NCI-H146 (cell line): ENCODE data around the gene OR1M1.
"Not testable (repeated sequence)": the region's sequence is repeated elsewhere in the genome, so short reads cannot be mapped to it uniquely, and the experiment has no call there.

ENCODE experiments used
- DNase-seq: peaks from one replicate; lab custom pipeline; 2025; lab: John Stamatoyannopoulos, UW

OR1M1 gene, protein sequence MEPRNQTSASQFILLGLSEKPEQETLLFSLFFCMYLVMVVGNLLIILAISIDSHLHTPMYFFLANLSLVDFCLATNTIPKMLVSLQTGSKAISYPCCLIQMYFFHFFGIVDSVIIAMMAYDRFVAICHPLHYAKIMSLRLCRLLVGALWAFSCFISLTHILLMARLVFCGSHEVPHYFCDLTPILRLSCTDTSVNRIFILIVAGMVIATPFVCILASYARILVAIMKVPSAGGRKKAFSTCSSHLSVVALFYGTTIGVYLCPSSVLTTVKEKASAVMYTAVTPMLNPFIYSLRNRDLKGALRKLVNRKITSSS

DNA sequence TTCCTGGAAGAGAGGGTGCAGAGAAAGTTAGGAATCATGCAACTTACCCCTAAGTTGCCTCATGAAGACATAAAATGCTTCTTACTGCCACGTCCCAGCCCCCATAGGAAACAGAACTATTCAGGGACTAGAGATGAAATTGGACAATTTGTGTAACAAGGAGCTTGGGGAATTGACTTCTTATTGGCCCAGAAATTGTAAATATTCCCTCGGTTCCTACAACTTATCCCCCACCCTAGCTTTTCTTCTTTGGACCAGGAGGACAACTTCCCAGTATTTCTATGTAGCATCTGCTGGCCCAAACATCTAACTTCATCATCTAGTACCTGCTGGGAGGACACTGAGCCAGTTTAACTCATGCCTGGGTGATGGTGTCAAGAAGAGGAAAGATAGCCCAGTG lies at the start of gene OR1M1:
Gene OR1M1 (plus strand): TSS at position 301 of the 400 bp plus-strand sequence. CDS start 6,184 bp downstream, outside the sequence.
- no peak for DNase-seq

DNA sequence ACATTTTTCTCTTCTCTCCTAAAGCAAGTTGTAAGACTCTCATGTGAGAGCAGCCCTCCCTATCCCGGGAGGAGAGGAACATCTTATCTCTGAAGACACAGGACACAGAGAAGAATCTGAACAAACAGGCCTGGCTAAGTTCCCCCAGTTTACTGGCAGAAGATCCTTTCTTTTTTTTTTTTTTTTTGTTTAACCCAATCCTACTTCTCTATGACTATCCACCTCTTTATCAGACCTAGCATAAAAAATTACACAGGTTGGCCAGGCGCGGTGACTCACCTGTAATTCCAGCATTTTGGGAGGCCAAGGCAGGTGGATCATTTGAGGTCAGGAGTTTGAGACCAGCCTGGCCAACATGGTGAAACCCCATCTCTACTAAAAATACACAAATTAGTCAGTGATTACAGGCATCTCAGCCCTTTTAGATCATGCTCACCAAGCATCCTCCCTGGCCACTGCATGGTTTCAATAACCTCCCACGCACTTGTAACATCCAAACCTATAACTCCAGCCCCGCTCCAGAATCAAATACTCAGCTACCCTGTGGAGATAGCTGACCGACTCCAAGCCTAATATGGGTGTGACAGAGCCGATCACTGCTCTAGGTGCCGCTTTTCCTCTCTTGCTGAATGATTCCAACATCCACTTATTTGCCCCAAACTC lies 49.3 kb upstream of the OR1M1 start:
- no peak for DNase-seq

DNA sequence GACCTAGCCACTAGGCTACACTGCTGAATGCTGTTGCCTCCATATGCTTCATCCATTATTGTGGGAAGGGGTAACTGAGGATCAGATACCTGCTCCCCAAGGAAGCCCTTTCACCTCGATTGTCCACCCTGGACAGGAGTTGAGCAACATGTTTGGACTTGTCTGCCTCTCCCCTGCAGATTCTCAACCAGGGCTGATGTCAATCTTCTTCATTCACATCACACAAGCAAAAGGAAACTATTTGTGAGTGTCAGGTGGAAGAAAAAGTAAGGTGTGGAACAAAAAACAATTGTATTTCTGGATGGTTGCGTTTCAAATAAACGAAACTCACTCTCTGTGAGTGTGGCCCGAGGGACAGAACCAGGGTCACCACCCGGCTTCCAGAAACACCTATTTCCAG lies 47.1 kb upstream of the OR1M1 start:
- no peak for DNase-seq

DNA sequence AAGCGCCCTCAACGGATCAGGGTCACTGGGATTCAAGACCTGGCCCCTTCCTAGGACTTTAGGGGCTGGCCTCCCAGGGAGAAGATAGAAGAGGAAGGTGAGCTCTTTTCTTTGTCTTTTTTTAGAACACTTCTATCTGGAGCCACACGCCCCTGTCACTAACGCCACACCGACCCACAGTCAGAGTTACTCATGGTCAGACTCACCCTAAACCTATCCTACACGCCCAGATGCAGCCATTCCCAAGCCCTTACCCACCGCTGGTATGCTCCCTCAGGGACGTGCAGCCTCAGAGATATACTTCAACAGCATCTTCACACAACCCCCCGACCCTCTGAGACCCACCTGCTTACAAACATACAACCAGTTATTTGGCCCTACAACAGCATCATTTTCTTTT lies 46.7 kb upstream of the OR1M1 start:
- no peak for DNase-seq

DNA sequence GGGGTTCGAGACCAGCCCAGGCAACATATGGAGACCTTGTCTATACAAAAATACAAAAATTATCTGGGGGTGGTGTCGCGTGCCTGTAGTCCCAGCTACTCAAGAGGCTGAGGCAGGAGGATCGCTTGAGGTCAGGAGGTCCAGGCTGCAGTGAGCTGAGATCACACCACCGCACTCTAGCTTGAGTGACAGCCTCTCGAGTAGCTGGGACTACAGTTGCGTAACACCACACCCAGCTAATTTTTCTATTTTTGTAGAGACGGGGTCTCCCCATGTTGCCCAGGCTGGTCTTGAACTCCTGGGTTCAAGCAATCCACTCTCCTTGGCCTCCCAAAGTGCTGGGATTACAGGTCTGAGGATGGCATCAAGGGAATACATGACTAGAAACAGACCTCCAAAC lies 45.8 kb upstream of the OR1M1 start:
- DNase-seq = no peak

DNA sequence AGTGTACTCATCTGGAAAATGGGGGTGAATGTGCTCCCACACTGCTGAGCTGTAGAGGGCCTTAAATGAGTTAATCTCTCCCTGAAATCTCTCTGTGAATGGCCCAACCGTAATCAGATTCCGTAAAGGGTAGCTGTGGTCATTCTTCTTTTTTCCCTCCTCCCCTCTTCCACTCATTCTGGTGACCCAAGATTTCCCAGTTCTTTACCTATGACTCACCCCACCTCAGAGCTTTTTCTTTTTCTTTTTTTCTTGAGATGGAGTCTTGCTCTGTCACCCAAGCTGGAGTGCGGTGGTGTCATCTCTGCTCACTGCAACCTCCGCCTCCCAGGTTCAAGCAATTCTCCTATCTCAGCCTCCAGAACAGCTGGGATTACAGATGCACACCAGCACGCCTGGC lies 43.3 kb upstream of the OR1M1 start:
- DNase-seq = no peak

DNA sequence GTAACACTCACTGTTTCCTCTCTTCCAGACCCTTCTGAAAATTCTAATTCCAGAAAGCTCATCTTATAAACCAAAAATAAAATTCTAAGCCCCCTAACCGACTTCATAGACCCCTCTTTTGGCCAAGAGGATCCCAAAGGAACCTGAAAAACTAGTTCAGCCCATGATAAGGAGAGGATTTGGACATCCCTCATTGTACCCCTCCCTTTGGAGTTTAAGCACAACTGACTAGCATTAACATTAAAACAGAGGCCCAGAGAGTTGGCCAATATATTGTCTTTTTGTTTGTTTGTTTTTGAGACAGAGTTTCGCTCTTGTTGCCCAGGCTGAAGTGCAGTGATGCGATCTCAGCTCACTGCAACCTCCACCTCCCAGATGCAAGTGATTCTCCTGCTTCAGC lies 42.4 kb upstream of the OR1M1 start:
- no peak for DNase-seq

DNA sequence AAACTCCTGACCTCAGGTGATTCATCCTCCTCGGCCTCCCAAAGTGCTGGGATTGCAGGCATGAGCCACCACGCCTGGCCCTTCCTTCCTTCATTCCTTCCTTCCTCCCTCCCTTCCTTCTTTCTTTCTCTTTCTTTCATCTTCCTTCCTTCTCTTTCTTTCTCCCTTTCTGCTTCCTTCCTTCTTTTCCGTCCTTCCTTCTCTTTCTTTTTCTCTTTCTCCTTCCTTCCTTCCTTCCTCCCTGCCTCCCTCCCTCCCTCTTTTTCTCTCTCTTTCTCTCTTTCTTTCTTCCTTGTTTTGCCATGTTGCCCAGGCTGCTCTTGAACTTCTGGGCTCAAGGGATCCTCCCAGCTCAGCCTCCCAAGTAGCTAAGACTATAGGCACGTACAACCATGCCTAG lies 40.2 kb upstream of the OR1M1 start:
- DNase-seq = no peak

DNA sequence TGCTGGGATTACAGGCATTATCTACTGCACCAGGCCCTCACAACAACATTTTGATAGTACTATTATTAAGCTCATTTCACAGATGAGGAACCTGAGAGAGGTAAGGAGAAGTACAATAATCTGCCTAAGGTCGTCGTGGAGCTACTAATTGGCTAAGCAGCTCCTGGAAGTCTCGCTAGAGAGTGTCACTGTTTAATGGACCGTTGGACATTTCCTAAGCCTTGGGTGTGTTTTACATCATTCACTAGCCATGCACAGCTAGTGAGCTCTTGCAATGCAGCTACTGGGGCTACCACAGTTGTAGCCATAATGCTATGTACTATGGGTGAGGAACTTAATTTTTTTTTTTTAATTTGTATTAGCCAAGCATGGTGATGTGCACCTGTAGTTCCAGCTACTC lies 34.0 kb upstream of the OR1M1 start:
- no peak for DNase-seq

DNA sequence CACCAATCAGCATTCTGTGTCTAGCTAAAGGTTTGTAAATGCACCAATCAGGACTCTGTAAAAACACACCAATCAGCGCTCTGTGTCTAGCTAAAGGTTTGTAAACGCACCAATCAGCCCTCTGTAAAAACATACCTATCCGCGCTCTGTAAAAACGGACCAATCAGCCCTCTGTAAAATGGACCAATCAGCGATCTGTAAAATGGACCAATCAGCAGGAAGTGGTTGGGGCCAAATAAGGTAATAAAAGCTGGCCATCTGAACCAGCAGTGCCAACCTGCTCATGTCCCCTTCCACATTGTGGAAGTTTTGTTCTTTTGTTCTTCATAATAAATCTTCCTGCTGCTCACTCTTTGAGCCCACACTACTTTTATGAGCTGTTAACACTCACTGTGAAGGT lies 33.2 kb upstream of the OR1M1 start:
- DNase-seq = not testable (repeated sequence)

DNA sequence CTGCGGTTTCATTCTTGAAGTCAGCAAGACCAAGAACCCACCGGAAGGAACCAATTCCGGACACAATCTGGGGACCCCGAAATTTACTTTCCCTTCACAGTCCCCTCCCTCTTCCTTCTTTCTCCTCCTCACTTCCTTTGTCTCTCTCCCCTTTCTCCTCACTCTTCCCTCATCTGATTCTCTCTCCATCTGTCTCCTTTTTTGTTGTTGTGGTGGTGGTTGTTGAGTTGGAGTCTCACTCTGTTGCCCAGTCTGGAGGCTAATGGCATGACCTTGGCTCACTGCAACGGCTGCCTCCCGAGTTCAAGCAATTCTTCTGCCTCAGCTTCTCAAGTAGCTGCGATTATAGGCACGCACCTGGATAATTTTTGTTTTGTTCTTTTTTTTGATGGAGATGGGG lies 32.7 kb upstream of the OR1M1 start:
- DNase-seq = no peak

DNA sequence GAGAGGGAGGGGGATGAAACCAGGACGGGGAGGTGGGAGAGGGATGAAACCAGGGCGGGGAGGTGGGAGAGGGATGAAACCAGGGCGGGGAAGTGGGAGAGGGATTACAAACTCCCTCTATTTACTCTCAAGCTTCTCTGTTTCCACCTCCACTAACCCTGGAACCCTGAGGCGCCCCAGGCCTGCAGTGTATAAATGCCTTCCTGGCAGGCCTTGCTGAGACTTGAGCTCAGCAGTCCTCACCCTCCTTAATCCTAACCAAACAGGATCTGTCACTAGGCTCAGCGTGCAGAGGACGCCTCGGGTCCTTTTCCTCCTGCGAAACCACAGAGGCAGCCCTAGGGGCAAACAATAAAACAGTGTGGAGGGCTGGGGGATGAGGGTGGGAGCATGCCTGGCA lies 32.1 kb upstream of the OR1M1 start:
- DNase-seq = no peak

DNA sequence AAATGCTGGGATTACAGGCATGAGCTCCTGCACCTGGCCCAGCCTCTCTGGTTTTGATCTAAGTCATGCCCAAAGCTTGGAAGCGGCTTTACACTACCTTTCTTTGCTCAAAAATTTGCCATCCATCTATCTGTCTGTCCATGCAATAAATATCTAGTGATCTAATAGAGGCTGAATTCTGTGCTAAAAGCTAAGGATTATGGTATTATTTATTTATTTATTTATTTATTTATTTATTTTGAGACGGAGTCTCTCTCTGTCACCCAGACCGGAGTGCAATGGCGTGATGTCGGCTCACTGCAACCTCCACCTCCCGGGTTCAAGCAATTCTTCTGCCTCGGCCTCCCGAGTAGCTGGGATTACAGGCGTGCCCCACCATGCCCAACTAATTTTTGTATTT lies 30.7 kb upstream of the OR1M1 start:
- DNase-seq = not testable (repeated sequence)

DNA sequence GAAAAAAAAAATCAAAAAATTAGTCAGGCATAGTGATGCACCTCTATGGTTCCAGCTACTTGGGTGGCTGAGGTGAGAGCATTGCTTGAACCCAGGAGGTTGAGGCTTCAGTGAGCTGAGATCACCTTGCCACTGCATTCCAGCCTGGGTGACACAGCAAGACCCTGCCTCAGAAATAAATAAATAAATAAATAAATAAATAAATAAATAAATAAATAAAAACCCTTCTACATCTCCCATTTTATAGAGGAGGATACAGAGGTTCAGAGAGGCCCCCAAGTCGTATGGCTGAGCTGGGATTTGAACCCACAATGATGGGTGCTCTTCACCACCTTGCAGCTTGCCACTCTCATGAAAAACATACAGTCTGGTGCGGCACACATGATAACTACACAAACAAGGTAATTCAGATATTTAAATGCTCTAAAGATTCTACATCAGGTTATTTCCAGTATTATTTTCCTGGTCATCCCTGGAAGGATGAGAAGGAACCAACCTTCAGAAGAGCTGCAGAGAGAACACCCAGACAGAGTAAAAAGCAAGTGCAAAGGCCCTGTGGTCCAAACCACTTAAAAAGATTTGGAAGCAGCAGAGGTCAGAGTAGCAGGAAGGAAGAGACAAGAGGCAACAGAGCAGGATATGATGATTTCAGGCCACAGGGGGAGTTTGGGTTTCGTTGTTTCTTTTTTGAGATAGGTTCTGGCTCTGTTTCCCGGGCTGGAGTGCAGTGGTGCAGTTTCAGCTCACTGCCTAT lies 29.2 kb upstream of the OR1M1 start:
- no peak for DNase-seq

DNA sequence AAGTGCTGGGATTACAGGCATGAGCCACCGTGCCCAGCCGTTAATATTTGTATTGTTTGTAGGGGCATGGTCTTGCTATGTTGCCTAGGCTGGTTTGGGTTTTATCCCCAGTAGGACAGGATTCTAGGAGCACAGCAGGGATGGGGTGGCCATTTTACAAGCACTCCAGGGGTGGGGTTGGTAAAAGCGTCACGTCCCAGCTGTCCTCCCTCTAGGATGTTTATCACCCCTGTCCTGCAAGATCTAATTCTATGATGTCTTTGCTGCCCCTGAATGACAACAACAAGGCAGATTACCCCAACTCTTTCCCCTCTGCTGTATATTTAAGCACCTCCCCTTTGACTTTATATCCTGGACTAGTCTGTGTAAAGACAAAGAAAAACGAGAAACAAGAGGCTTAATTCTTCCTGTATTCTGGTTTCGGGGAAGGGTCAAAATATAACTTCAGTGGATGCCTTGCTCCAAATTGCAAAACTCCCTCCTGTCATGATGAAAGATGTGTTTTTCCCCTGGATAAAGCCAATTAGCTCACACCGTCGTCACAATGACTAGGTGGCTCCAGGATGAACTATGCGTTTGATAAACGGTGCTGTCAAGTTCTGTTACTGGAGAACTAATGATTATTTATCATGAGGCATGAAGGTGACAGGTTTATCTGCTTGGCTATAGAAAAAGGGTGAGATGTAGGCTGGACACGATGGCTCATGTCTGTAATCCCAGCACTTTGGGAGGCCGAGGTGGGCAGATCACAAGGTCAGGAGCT lies 27.8 kb upstream of the OR1M1 start:
- no peak for DNase-seq

DNA sequence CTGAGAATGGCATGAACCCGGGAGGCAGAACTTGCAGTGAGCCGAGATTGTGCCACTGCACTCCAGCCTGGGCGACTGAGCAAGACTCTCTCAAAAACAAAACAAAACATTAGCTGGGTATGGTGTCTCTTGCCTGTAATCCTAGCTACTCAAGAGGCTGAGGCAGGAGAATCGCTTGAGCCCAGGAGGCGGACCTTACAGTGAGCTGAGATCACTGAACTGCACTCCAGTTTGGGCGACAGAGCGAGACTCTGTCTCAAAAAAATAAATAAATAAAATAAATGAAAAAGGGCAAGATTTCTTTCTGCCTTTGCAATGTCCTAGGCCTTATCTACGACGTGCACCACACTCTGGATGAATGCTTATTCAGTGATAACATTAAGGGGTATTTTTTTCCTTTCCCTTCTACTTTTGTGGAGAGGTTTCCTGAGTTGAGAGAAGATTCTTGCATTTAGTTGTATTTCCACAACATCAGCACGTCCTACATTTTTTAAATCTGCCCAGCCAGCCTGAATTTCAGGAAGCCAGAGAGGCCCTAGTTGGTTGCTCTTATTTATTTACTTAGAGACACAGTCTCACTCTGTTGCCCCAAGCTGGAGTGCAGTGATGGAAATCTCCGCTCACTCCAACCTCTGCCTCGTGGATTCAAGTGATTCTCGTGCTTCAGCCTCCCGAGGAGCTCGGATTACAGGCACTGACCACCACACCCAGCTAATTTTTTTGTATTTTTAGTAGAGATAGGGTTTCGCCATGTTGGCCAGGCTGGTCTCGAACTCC lies 26.1 kb upstream of the OR1M1 start:
- no peak for DNase-seq

DNA sequence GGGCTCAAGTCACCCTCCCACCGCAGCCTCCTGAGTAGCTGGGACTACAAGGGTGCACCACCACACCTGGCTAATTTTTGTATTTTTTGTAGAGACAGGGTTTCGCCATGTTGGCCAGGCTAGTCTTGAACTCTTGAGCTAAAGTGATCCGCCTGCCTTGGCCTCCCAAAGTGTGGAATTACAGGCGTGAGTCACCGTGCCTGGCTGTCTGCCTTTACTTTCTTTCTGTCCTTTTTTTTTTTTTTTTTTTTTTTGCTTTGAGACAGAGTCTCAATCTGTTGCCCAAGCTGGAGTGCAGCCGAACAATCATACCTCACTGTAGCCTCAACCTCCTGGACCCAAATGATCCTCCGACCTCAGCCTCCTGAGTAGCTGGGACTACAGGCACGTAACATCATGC lies 25.0 kb upstream of the OR1M1 start:
- no peak for DNase-seq

DNA sequence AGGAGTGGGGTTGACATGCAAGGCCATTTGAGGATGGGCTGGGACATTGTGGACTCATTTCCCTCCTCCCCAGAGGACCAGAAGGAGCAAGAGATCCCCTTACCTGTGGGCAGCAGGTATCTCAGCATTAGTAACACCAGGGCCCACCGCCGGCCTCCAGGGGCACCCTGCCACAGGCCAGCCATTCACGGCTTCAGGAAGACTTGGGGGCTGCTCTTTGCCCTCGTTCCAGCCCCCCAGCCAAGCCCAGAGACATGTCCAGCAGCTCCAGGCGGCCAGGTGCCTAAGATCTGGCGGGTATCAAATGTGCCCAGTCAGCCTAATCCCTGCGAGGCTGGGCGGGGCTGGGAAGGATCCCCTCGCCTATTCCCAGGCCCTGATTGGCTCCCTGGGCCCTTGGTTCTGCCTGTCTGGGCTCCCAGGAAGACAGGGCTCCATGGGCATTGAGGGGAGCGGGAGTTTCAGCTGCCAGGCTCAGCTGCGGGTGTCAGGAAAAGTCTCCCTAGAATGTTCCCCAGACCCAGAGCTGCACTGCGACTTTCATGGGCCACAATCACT lies 21.3 kb upstream of the OR1M1 start:
- no peak for DNase-seq

DNA sequence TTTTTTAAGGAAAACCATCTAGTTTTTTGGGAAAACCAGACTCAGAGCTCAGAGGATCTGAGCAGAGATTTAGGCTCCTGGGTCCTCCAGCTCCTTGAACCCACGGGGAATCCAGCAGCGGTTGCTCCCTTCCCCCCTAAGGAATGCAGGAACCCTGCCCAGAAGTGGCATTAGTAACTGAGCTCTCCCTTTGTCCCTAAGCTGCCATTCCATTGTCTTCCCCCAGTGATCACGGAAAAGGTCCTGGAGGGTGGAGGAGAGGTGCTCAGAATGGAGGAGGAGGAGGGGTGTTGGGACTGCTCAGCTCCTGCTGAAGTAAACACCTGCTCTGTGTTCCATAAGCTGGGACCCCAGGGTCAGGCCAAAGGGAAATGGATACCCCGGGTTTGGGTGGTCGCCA lies 16.8 kb upstream of the OR1M1 start:
- no peak for DNase-seq

DNA sequence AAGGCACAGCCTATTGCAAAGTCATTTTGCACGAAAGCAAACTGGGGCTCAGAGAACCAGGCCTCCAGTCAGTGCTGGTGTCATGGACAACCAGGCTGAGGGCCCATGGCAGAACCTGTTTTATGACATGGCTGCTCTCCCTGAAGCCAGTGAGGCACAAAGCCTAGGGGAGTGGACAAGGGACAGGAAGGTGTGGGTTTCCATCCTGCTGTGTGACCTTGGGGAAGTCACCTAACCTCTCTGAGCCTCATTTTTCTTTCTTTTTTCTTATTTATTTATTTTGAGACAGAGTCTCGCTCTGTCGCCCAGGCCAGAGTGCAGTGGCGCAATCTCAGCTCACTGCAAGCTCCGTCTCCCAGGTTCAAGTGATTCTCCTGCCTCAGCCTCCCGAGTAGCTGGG lies 15.1 kb upstream of the OR1M1 start:
- DNase-seq = not testable (repeated sequence)

DNA sequence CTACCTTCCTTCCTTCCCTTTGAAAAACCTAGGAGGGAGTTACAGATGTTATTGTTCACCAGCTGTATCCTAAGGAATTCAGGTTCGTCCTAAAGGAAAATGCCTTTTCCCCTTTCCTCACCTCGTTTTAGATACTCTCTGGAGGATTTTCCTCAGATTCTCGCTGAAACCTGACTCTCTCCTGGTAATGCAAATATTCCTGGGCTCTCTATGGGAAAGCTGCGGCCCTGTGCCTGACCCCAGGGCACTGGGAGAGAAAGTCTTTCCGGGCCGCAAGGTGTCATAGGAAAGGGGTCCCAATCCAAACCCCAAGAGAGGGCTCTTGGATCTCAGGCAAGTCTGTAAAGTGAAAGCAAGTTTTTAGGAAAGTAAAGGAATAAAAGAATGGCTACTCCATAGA lies 13.1 kb upstream of the OR1M1 start:
- no peak for DNase-seq
